Ovary (tissue), 9 donors: Measurements from ENCODE around the gene SLC15A1. TPM values are rescaled to one million over a fixed set of nuclear protein-coding genes. Genes with fewer than 3 reads are reported as not detected.

Experiments
- DNase-seq, 5 donors: peaks; one replicate each; pipeline ENCODE4 v3.0.0-alpha.2; 2019 to 2020
- H3K27ac ChIP-seq, 2 donors: fragments of 200-600 bp; one replicate each; pipeline versions ENCODE4 v1.5.1 to v1.8.0; 2019 to 2022
- H3K27me3 ChIP-seq: fragments of 200-600 bp; one replicate; pipeline ENCODE4 v1.8.0; 2022
- H3K36me3 ChIP-seq: fragments of 200-600 bp; sonication (generic); one replicate; pipeline ENCODE4 v1.5.1; 2019
- H3K4me1 ChIP-seq: one replicate; pipeline ENCODE4 v1.8.1; 2013; ENCODE audit warnings: mild to moderate bottlenecking, moderate library complexity; ENCODE audit not compliant: insufficient read depth
- H3K4me3 ChIP-seq: fragments of 200-600 bp; sonication (generic); one replicate; pipeline ENCODE4 v1.5.1; 2017
- H3K9me3 ChIP-seq, 2 donors: fragments of 200-600 bp in 1 of 2; sonication (generic) in 1 of 2; one replicate each; pipeline versions ENCODE4 v1.5.1 to v1.8.1; 2013 to 2019; ENCODE audit warnings: mild to moderate bottlenecking in 1 of 2, moderate library complexity in 1 of 2
- EP300 ChIP-seq: sonication (generic); formaldehyde crosslinking; IDR thresholded peaks from one replicate; pipeline ENCODE4 v1.6.1; 2017; ENCODE audit warnings: antibody characterized with exemption
- POLR2A ChIP-seq: fragments of 450-650 bp; IDR thresholded peaks from one replicate; pipeline ENCODE4 v1.6.1; 2017; ENCODE audit warnings: antibody characterized with exemption, mild to moderate bottlenecking, moderate library complexity
- WGBS, 3 donors: extraction: QIAGEN DNeasy Blood & Tissue Kit in 1 of 3; methylation state at CpG; one replicate each; pipeline versions ENCODE4 v1.1.5 to v1.1.7; 2013 to 2017; 5-methylcytosine and 5-hydroxymethylcytosine counted together
- intact Hi-C, 4 donors: fragments of 100-400 bp; cut with DNase I; formaldehyde crosslinking; loops; one replicate each; pipeline versions ENCODE4 v1.11.0 to v1.15.1; 2022 to 2023
- polyA plus RNA-seq, 2 donors: library from polyadenylated mRNA; stranded (reverse); fragments of 200-250 nt in 1 of 2; fragments of 350-450 nt in 1 of 2; fragmentation: Illumina TruSeq in 1 of 2; extraction: RNeasy Lipid Tissue Mini Kit (QIAGEN cat#74804) in 1 of 2; gene quantifications; one replicate each; pipeline ENCODE4 v1.2.3, GENCODE V29; 2013 to 2014
- total RNA-seq, 7 donors: library from RNA; depleted of rRNA in 2 of 7; stranded (reverse); fragments of >200 nt in 2 of 7; fragmentation: NEBNext Ultra II Directional in 3 of 7; extraction: Animal tissue kit (Norgen Biotek cat#: 25700) in 3 of 7; gene quantifications; one replicate each; pipeline versions ENCODE4 v1.1.0 to v1.2.4, GENCODE V29; 2016 to 2023
- TF ChIP-seq, protein P1 (sequence below), 3 donors: fragments of 450-650 bp in 2 of 3; fragments of 200-600 bp in 1 of 3; IDR thresholded peaks; one replicate each; pipeline versions ENCODE4 v1.5.1 to v1.8.0; 2016 to 2022; ENCODE audit warnings: antibody characterized with exemption in 3 of 3, mild to moderate bottlenecking in 1 of 3
- donor health status: DM: no; HTN: no; CAD: no; lungs with moderate emphysema.
- donor health status: DM: no; HTN: no; CAD: no.
- donor health status: Bipolar disorder and iron deficiency.
- donor health status: DM: yes; HTN: yes; CAD: no.
- donor health status: DM: no; HTN: no; CAD: no.
- donor health status: DM: yes; HTN: yes; CAD: no.

The SLC15A1 gene
- total and polyA plus RNA-seq, 9 donors = 0.05 to 1.3 (median 0.13) TPM; not detected in 3

GRCh38 chr13:98658131-98658530 is 94.3 kb downstream of the SLC15A1 start:
- Histone ChIP-seq H3K36me3 (no peaks in the 10 kb centered on the region), H3K27ac (no peak overlapping the region), H3K9me3 (no peaks in the 10 kb centered on the region), H3K27me3 (no peaks in the 10 kb centered on the region), H3K4me3 (no peak overlapping the region), H3K4me1 (peaks cover 2% of the 10 kb centered on the region)
- WGBS, 3 donors = 34 to 38% (median 37%) methylated on average over 5 of the region's 5 CpGs
- intact Hi-C loops = no loop called here
- TF ChIP-seq EP300 = no peak
- no peak for TF ChIP-seq POLR2A
- TF ChIP-seq, protein P1, sequence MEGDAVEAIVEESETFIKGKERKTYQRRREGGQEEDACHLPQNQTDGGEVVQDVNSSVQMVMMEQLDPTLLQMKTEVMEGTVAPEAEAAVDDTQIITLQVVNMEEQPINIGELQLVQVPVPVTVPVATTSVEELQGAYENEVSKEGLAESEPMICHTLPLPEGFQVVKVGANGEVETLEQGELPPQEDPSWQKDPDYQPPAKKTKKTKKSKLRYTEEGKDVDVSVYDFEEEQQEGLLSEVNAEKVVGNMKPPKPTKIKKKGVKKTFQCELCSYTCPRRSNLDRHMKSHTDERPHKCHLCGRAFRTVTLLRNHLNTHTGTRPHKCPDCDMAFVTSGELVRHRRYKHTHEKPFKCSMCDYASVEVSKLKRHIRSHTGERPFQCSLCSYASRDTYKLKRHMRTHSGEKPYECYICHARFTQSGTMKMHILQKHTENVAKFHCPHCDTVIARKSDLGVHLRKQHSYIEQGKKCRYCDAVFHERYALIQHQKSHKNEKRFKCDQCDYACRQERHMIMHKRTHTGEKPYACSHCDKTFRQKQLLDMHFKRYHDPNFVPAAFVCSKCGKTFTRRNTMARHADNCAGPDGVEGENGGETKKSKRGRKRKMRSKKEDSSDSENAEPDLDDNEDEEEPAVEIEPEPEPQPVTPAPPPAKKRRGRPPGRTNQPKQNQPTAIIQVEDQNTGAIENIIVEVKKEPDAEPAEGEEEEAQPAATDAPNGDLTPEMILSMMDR (IDR thresholded peaks at IDR 0.05) = no peak
- no peak for DNase-seq

DNA sequence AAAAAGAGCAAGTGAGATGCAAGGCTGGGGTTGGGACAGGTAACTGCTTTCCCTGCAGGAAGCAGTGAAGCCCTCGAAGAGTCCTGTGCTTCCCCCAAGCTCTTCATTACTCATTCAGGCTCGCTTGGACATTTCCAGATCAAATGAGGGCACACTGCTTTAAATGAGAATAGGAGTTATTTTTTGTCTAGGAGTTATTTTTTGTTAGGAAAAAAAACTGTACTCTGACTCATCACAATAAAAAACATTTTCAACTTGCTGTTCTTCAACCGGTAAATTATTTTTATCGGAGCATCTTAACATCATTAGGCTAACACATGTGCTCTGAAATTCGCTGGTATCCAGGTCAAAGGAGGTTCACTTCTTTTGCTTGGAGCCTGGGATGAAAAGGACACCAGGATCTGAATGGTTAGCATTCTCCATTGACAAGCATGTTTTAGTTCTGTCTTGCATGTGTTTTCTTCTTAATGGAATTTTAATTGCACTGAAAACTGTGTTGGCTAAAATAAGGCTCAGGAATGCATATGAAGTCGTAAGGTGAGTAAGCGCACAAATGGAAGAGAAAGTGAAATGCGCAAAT is 94.9 kb downstream of the SLC15A1 start:
- Histone ChIP-seq H3K4me1 (peaks cover 2% of the 10 kb centered on the region), H3K9me3 (no peaks in the 10 kb centered on the region), H3K27ac (no peak overlapping the region), H3K27me3 (no peaks in the 10 kb centered on the region), H3K4me3 (no peak overlapping the region), H3K36me3 (no peaks in the 10 kb centered on the region)
- intact Hi-C loops = no loop called here
- no peak for DNase-seq
- TF ChIP-seq, protein P1 (IDR thresholded peaks at IDR 0.05) = no peak
- WGBS, 3 donors = 11 to 37% (median 28%) methylated on average over 8 of the region's 8 CpGs

GRCh38 chr13:98656223-98656622 is 96.2 kb downstream of the SLC15A1 start:
- TF ChIP-seq POLR2A = no peak
- TF ChIP-seq, protein P1 (IDR thresholded peaks at IDR 0.05) = no peak
- no peak for TF ChIP-seq EP300
- Histone ChIP-seq H3K27ac (no peak overlapping the region), H3K9me3 (no peaks in the 10 kb centered on the region), H3K27me3 (no peaks in the 10 kb centered on the region), H3K4me3 (no peak overlapping the region), H3K36me3 (no peaks in the 10 kb centered on the region), H3K4me1 (peaks cover 2% of the 10 kb centered on the region)
- intact Hi-C loops = no loop called here
- 94 to 98% (median 94%) methylated on average over 3 of the region's 3 CpGs for WGBS, 3 donors
- DNase-seq = no peak

- Histone ChIP-seq H3K36me3 (no peaks in the 10 kb centered on the region), H3K4me3 (no peak overlapping the region), H3K4me1 (peaks cover 2% of the 10 kb centered on the region), H3K27me3 (no peaks in the 10 kb centered on the region), H3K9me3 (no peaks in the 10 kb centered on the region), H3K27ac (no peak overlapping the region)
- 28 to 35% (median 32%) methylated on average over 9 of the region's 9 CpGs for whole genome bisulfite sequencing, 3 donors
- intact Hi-C loops = loop anchor here in 3 of 4 donors (5.0 kb wide), 2 partner anchors 206 to 211 kb away; no protein-coding TSS in a partner anchor
- TF ChIP-seq, protein P1 (IDR thresholded peaks at IDR 0.05) = peak; percentile 64 to 76 (median 74)
- no peak for TF ChIP-seq POLR2A
- peak; percentile 61 to 82 (median 75) for DNase-seq
Observed at GRCh38 chr13:98653463-98653985, 98.9 kb downstream of the SLC15A1 start.
